ENCODE data around the gene ZNF77. TPM values are rescaled to one million over a fixed set of nuclear protein-coding genes. Genes with fewer than 3 reads are reported as not detected.
"Not testable (repeated sequence)": the region's sequence is repeated elsewhere in the genome, so short reads cannot be mapped to it uniquely, and the experiment has no call there.

The ZNF77 gene
- polyA plus RNA-seq, 4 donors, result 7.2 to 8.5 (median 7.8) TPM

- DNase-seq (ENCODE audit: low read depth in 4 of 4, low spot score in 2 of 4), result no peak
Observed at GRCh38 chr19:2973229-2973628, 28.5 kb upstream of the ZNF77 start.

GRCh38 chr19:2970201-2970835, 25.5 kb upstream of the ZNF77 start:
- no peak for DNase-seq (ENCODE audit: low read depth in 4 of 4, low spot score in 2 of 4)

- no peak for DNase-seq (ENCODE audit: low read depth in 4 of 4, low spot score in 2 of 4)
Observed at GRCh38 chr19:2969104-2969504, 24.3 kb upstream of the ZNF77 start.

GRCh38 chr19:2967972-2968371, 23.2 kb upstream of the ZNF77 start:
- DNase-seq (ENCODE audit: low read depth in 4 of 4, low spot score in 2 of 4), result no peak

- no peak for DNase-seq (ENCODE audit: low read depth in 4 of 4, low spot score in 2 of 4)
Observed at GRCh38 chr19:2964874-2965273, 20.1 kb upstream of the ZNF77 start.

- DNase-seq (ENCODE audit: low read depth in 4 of 4, low spot score in 2 of 4), result not testable (repeated sequence)
Observed at GRCh38 chr19:2963631-2964030, 18.9 kb upstream of the ZNF77 start.

GRCh38 chr19:2963122-2963521, 18.4 kb upstream of the ZNF77 start:
- DNase-seq (ENCODE audit: low read depth in 4 of 4, low spot score in 2 of 4), result no peak

GRCh38 chr19:2962018-2962670, 17.4 kb upstream of the ZNF77 start:
- DNase-seq (ENCODE audit: low read depth in 4 of 4, low spot score in 2 of 4), result no peak

- no peak for DNase-seq (ENCODE audit: low read depth in 4 of 4, low spot score in 2 of 4)
Observed at GRCh38 chr19:2960120-2960519, 15.3 kb upstream of the ZNF77 start.

GRCh38 chr19:2957160-2957559, 12.4 kb upstream of the ZNF77 start:
- no peak for DNase-seq (ENCODE audit: low read depth in 4 of 4, low spot score in 2 of 4)

GRCh38 chr19:2952953-2953481, 8.2 kb upstream of the ZNF77 start:
- no peak for DNase-seq (ENCODE audit: low read depth in 4 of 4, low spot score in 2 of 4)

GRCh38 chr19:2950286-2951124, 5.7 kb upstream of the ZNF77 start:
- DNase-seq (ENCODE audit: low read depth in 4 of 4, low spot score in 2 of 4), result peak; percentile 97 to 100 (median 99)

GRCh38 chr19:2949939-2950285, 5.1 kb upstream of the ZNF77 start:
- no peak for DNase-seq (ENCODE audit: low read depth in 4 of 4, low spot score in 2 of 4)

- DNase-seq (ENCODE audit: low read depth in 4 of 4, low spot score in 2 of 4), result no peak
Observed at GRCh38 chr19:2945575-2946184, 909 bp upstream of the ZNF77 start.

- DNase-seq (ENCODE audit: low read depth in 4 of 4, low spot score in 2 of 4), result no peak
Observed at GRCh38 chr19:2944403-2944774, 382 bp downstream of the ZNF77 start.

GRCh38 chr19:2942928-2943640, 1.7 kb downstream of the ZNF77 start:
- no peak for DNase-seq (ENCODE audit: low read depth in 4 of 4, low spot score in 2 of 4)

- not testable (repeated sequence) for DNase-seq (ENCODE audit: low read depth in 4 of 4, low spot score in 2 of 4)
Observed at GRCh38 chr19:2935863-2936262, 8.9 kb downstream of the ZNF77 start.

- no peak for DNase-seq (ENCODE audit: low read depth in 4 of 4, low spot score in 2 of 4)
Observed at GRCh38 chr19:2933490-2933910, 11.3 kb downstream of the ZNF77 start.

- DNase-seq (ENCODE audit: low read depth in 4 of 4, low spot score in 2 of 4), result no peak
Observed at GRCh38 chr19:2927032-2927430, 17.7 kb downstream of the ZNF77 start.

GRCh38 chr19:2926341-2927031, 18.3 kb downstream of the ZNF77 start:
- no peak for DNase-seq (ENCODE audit: low read depth in 4 of 4, low spot score in 2 of 4)

Measured in left renal cortex interstitium (tissue), 4 donors.